HepG2 (cell line): ENCODE data around the gene XPO1. TPM values are rescaled to one million over a fixed set of nuclear protein-coding genes. Genes with fewer than 3 reads are reported as not detected.

Experiments used
- AHR ChIP-seq: IDR thresholded peaks from 2 replicates; pipeline ENCODE4 v1.6.1; 2018; ENCODE audit warnings: missing genetic modification reagents, missing compliant biosample characterization
- DRAP1 ChIP-seq: IDR thresholded peaks from 2 replicates; pipeline ENCODE4 v1.6.1; 2016; ENCODE audit warnings: missing genetic modification reagents, missing compliant biosample characterization
- ERF ChIP-seq: IDR thresholded peaks from 2 replicates; pipeline ENCODE4 v1.6.1; 2018; ENCODE audit warnings: missing biosample characterization, missing genetic modification reagents
- FOXC1 ChIP-seq: sonication (generic); formaldehyde crosslinking; IDR thresholded peaks from 2 replicates; pipeline ENCODE4 v1.8.0; 2022; ENCODE audit warnings: mild to moderate bottlenecking, missing genetic modification reagents, borderline replicate concordance
- MTA1 ChIP-seq: sonication (generic); formaldehyde crosslinking; IDR thresholded peaks from 2 replicates; pipeline ENCODE4 v1.4.0; 2020; ENCODE audit warnings: missing genetic modification reagents, mild to moderate bottlenecking, borderline replicate concordance
- NAIF1 ChIP-seq: sonication (generic); formaldehyde crosslinking; IDR thresholded peaks from 2 replicates; pipeline ENCODE4 v1.5.0; 2020; ENCODE audit warnings: mild to moderate bottlenecking, missing genetic modification reagents, borderline replicate concordance
- NCOR1 ChIP-seq: fragments of 200-600 bp; sonication (generic); IDR thresholded peaks from 2 replicates; pipeline ENCODE4 v1.7.0; 2017; ENCODE audit warnings: antibody characterized with exemption, low read length, borderline replicate concordance
- NKX3-1 ChIP-seq: sonication (generic); formaldehyde crosslinking; IDR thresholded peaks from 2 replicates; pipeline ENCODE4 v1.5.0; 2020; ENCODE audit warnings: missing genetic modification reagents
- NR2F6 ChIP-seq, 2 experiments: IDR thresholded peaks; 2 replicates each; pipeline ENCODE4 v1.6.1; 2016; ENCODE audit warnings: antibody characterized with exemption in 1 of 2, mild to moderate bottlenecking in 1 of 2
- TCF7 ChIP-seq: sonication (generic); IDR thresholded peaks from 2 replicates; pipeline ENCODE4 v1.6.1; 2016; ENCODE audit warnings: antibody characterized with exemption, low read depth
- ZBTB26 ChIP-seq: IDR thresholded peaks from 2 replicates; pipeline ENCODE4 v1.6.1; 2016; ENCODE audit warnings: missing compliant biosample characterization, missing genetic modification reagents, borderline replicate concordance
- ZFP1 ChIP-seq: IDR thresholded peaks from 2 replicates; pipeline ENCODE4 v1.6.1; 2016
- ZNF10 ChIP-seq: sonication (generic); formaldehyde crosslinking; IDR thresholded peaks from 2 replicates; pipeline ENCODE4 v1.4.0; 2020; ENCODE audit warnings: mild to moderate bottlenecking, low read depth, missing genetic modification reagents, borderline replicate concordance
- ZNF235 ChIP-seq: sonication (generic); formaldehyde crosslinking; IDR thresholded peaks from 2 replicates; pipeline ENCODE4 v1.8.1; 2023; ENCODE audit warnings: mild to moderate bottlenecking, missing genetic modification reagents, borderline replicate concordance
- ZNF557 ChIP-seq: sonication (generic); formaldehyde crosslinking; IDR thresholded peaks from 2 replicates; pipeline ENCODE4 v1.4.0; 2020; ENCODE audit warnings: missing genetic modification reagents
- polyA plus RNA-seq, 8 experiments: library from polyadenylated mRNA; depleted of rRNA in 3 of 8; stranded (reverse) in 7 of 8; unstranded in 1 of 8; fragments of >200 nt; fragmentation: Illumina TruSeq in 4 of 8; extraction: Trizol in 4 of 8; gene quantifications; 2 replicates each; pipeline versions ENCODE4 v1.2.1 to v1.2.3, GENCODE V29; 2011 to 2016; ENCODE audit warnings: low read depth in 4 of 8, missing spikeins in 1 of 8, mixed read lengths in 1 of 8; ENCODE audit not compliant: insufficient read depth in 1 of 8
- total RNA-seq, 5 experiments: library from RNA; depleted of rRNA; stranded (reverse); fragments of >200 nt; fragmentation: Illumina TruSeq; extraction: Trizol; gene quantifications; 2 replicates each; pipeline ENCODE4 v1.2.3, GENCODE V29; 2016; ENCODE audit warnings: low read depth in 1 of 5
- TF ChIP-seq, protein P1 (sequence below), 2 experiments: IDR thresholded peaks; 2 replicates each; pipeline ENCODE4 v1.6.1; 2011 to 2012; ENCODE audit warnings: low read length in 2 of 2, borderline replicate concordance in 1 of 2, low read depth in 1 of 2, mild to moderate bottlenecking in 1 of 2, moderate library complexity in 1 of 2
- TF ChIP-seq, protein P2 (sequence below): sonication (generic); formaldehyde crosslinking; IDR thresholded peaks from 2 replicates; pipeline ENCODE4 v1.9.0; 2022; ENCODE audit warnings: missing genetic modification reagents, mild to moderate bottlenecking, borderline replicate concordance
- TF ChIP-seq, protein P3 (sequence below): sonication (generic); formaldehyde crosslinking; IDR thresholded peaks from 2 replicates; pipeline ENCODE4 v1.5.0; 2020; ENCODE audit warnings: missing genetic modification reagents, mild to moderate bottlenecking, borderline replicate concordance

The XPO1 gene
- total and polyA plus RNA-seq, 2 of the 13 experiments (the other 11 are each of a cell fraction or from before 2014, with no cell fraction given): 67.4 to 212 TPM

- TF ChIP-seq, protein P1, sequence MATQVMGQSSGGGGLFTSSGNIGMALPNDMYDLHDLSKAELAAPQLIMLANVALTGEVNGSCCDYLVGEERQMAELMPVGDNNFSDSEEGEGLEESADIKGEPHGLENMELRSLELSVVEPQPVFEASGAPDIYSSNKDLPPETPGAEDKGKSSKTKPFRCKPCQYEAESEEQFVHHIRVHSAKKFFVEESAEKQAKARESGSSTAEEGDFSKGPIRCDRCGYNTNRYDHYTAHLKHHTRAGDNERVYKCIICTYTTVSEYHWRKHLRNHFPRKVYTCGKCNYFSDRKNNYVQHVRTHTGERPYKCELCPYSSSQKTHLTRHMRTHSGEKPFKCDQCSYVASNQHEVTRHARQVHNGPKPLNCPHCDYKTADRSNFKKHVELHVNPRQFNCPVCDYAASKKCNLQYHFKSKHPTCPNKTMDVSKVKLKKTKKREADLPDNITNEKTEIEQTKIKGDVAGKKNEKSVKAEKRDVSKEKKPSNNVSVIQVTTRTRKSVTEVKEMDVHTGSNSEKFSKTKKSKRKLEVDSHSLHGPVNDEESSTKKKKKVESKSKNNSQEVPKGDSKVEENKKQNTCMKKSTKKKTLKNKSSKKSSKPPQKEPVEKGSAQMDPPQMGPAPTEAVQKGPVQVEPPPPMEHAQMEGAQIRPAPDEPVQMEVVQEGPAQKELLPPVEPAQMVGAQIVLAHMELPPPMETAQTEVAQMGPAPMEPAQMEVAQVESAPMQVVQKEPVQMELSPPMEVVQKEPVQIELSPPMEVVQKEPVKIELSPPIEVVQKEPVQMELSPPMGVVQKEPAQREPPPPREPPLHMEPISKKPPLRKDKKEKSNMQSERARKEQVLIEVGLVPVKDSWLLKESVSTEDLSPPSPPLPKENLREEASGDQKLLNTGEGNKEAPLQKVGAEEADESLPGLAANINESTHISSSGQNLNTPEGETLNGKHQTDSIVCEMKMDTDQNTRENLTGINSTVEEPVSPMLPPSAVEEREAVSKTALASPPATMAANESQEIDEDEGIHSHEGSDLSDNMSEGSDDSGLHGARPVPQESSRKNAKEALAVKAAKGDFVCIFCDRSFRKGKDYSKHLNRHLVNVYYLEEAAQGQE (IDR thresholded peaks at IDR 0.05; ENCODE audit: borderline replicate concordance in 1 of 2, low read depth in 1 of 2, low read length in 2 of 2): peak in 1 of 2 experiments; percentile 52; a peak in 1 of 4 replicates
- peak; percentile 71 for TF ChIP-seq ZBTB26
- TF ChIP-seq ERF (CRISPR knock-in tag): peak; percentile 92
- TF ChIP-seq ZNF235 (CRISPR knock-in tag): 0 out of 2 replicates have a peak, but pooled peaks have one; percentile 6
- peak; percentile 85; the same call in 1 of the 2 replicates for TF ChIP-seq MTA1
- TF ChIP-seq NCOR1: no peak
- TF ChIP-seq DRAP1 (CRISPR knock-in tag): peak; percentile 68; the same call in 1 of the 2 replicates
- 0 out of 2 replicates have a peak, but pooled peaks have one; percentile 34 for TF ChIP-seq ZNF557 (CRISPR knock-in tag)
- peak; percentile 86 for TF ChIP-seq FOXC1 (CRISPR knock-in tag)
- TF ChIP-seq AHR (CRISPR knock-in tag): peak; percentile 76; the same call in 1 of the 2 replicates
- no peak for TF ChIP-seq NKX3-1
- TF ChIP-seq NAIF1 (CRISPR knock-in tag): no peak; the same call in 1 of the 2 replicates
- TF ChIP-seq, protein P2, sequence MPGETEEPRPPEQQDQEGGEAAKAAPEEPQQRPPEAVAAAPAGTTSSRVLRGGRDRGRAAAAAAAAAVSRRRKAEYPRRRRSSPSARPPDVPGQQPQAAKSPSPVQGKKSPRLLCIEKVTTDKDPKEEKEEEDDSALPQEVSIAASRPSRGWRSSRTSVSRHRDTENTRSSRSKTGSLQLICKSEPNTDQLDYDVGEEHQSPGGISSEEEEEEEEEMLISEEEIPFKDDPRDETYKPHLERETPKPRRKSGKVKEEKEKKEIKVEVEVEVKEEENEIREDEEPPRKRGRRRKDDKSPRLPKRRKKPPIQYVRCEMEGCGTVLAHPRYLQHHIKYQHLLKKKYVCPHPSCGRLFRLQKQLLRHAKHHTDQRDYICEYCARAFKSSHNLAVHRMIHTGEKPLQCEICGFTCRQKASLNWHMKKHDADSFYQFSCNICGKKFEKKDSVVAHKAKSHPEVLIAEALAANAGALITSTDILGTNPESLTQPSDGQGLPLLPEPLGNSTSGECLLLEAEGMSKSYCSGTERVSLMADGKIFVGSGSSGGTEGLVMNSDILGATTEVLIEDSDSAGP: peak; percentile 77
- TF ChIP-seq, protein P3, sequence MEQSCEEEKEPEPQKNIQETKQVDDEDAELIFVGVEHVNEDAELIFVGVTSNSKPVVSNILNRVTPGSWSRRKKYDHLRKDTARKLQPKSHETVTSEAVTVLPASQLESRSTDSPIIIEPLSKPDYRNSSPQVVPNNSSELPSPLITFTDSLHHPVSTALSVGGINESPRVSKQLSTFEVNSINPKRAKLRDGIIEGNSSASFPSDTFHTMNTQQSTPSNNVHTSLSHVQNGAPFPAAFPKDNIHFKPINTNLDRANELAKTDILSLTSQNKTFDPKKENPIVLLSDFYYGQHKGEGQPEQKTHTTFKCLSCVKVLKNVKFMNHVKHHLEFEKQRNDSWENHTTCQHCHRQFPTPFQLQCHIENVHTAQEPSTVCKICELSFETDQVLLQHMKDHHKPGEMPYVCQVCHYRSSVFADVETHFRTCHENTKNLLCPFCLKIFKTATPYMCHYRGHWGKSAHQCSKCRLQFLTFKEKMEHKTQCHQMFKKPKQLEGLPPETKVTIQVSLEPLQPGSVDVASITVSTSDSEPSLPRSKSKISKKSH (CRISPR knock-in tag): no peak; the same call in 1 of the 2 replicates
- no peak for TF ChIP-seq TCF7
- peak; percentile 38; the same call in 1 of the 2 replicates for TF ChIP-seq ZFP1 (CRISPR knock-in tag)
- no peak for TF ChIP-seq ZNF10 (CRISPR knock-in tag)
- TF ChIP-seq NR2F6 (IDR thresholded peaks at IDR 0.05): no peak
- TF ChIP-seq NR2F6 (CRISPR knock-in tag; IDR thresholded peaks at IDR 0.05): no peak; the same call in 1 of the 2 replicates
Measured at GRCh38 chr2:61470965-61471904, 66.9 kb downstream of the XPO1 start, which contains the start of gene USP34 (continued).
